ENCODE measurements around the gene GAB1. TPM values are rescaled to one million over a fixed set of nuclear protein-coding genes. Genes with fewer than 3 reads are reported as not detected.

GAB1 gene
- total and polyA plus RNA-seq, 2 donors (not counting 1 experiment from before 2014, with no cell fraction given) = 4.7 to 10.8 TPM

GRCh38 chr4:143351149-143351691 is 14.5 kb downstream of the GAB1 start:
- H4K20me1 ChIP-seq (ENCODE audit: control insufficient read depth, insufficient read depth, low read length, poor library complexity, severe bottlenecking) = no peaks in the 10 kb centered on the region
- Mint-ChIP-seq H3K4me1 (peaks cover 28% of the 10 kb centered on the region), H3K27me3 (peaks cover 4% of the 10 kb centered on the region), H3K27ac (no peak overlapping the region), H3K9me3 (ENCODE audit: insufficient read depth) (no peaks in the 10 kb centered on the region), H3K4me3 (no peak overlapping the region)
- H3K4me3 ChIP-seq (ENCODE audit: control extremely low read depth in 1 of 5, extremely low read depth in 1 of 5, insufficient read depth in 1 of 5, low read depth in 2 of 5, low read length in 4 of 5) = no peak overlapping the region
- no peaks in the 10 kb centered on the region for H3K27me3 ChIP-seq (replicated peaks in 1 of 4; ENCODE audit: control extremely low read depth in 1 of 4, control insufficient read depth in 3 of 4, insufficient read depth in 4 of 4, low read length in 3 of 4)
- H3K79me2 ChIP-seq (ENCODE audit: control insufficient read depth, insufficient read depth, low read length) = peaks cover 34% of the 10 kb centered on the region
- no peak overlapping the region for H3K9ac ChIP-seq (ENCODE audit: low read length)
- H3K4me2 ChIP-seq (replicated peaks; ENCODE audit: low read depth, low read length, poor library complexity, severe bottlenecking) = no peak overlapping the region
- H3K27ac ChIP-seq (ENCODE audit: low read length in 2 of 2) = no peak overlapping the region
- intact Hi-C loops (cut with micrococcal nuclease) = no loop called here
- no peak for TF ChIP-seq EZH2 (IDR thresholded peaks at IDR 0.05; ENCODE audit: borderline replicate concordance, insufficient read depth, low read depth, low read length, poor library complexity, severe bottlenecking)
- no peak for TF ChIP-seq CTCF (IDR thresholded peaks at IDR 0.05)
- DNase-seq (no peak), ATAC-seq (ENCODE audit: low read depth) (no peak)
- no peaks in the 10 kb centered on the region for H3K9me3 ChIP-seq (ENCODE audit: control extremely low read depth in 1 of 3, control insufficient read depth in 2 of 3, insufficient read depth in 1 of 3, low read length in 2 of 3)
- no peak overlapping the region for H2AFZ ChIP-seq (ENCODE audit: insufficient read depth, low read depth, low read length, poor library complexity, severe bottlenecking)
- H3K4me1 ChIP-seq (ENCODE audit: control insufficient read depth in 2 of 2, insufficient read depth in 2 of 2, low read length in 2 of 2) = peaks cover 10 to 25% of the 10 kb centered on the region in 2 donors
- no peaks in the 10 kb centered on the region for H3K36me3 ChIP-seq (replicated peaks in 1 of 2; ENCODE audit: control extremely low read depth in 1 of 2, control insufficient read depth in 1 of 2, extremely low read depth in 1 of 2, insufficient read depth in 2 of 2, low read length in 1 of 2)
- WGBS (ENCODE audit: insufficient coverage) = 100% methylated on average over 17 of the region's 20 CpGs
- POLR2A ChIA-PET = no interaction called here
- CTCF ChIA-PET = interaction anchor here (0.7 kb wide), 1 partner anchor 9 kb away, joined by 3 read pairs; no protein-coding TSS in a partner anchor

- ChIA-PET POLR2A (no interaction called here), CTCF (interaction anchor here (0.6 kb wide), 1 partner anchor 127 kb away, joined by 3 read pairs; no protein-coding TSS in a partner anchor)
- no peak overlapping the region for H3K4me3 Mint-ChIP-seq
- no peaks in the 10 kb centered on the region for H3K9me3 Mint-ChIP-seq (ENCODE audit: insufficient read depth)
- no peak for DNase-seq
- peaks cover 4% of the 10 kb centered on the region for H3K27me3 Mint-ChIP-seq
- H3K27ac Mint-ChIP-seq = no peak overlapping the region
- no peak overlapping the region for H2AFZ ChIP-seq (ENCODE audit: insufficient read depth, low read depth, low read length, poor library complexity, severe bottlenecking)
- H3K4me2 ChIP-seq (replicated peaks; ENCODE audit: low read depth, low read length, poor library complexity, severe bottlenecking) = no peak overlapping the region
- no peaks in the 10 kb centered on the region for H4K20me1 ChIP-seq (ENCODE audit: control insufficient read depth, insufficient read depth, low read length, poor library complexity, severe bottlenecking)
- no peak for ATAC-seq (ENCODE audit: low read depth)
- intact Hi-C loops (cut with micrococcal nuclease) = no loop called here
- no peak overlapping the region for H3K27ac ChIP-seq (ENCODE audit: low read length in 2 of 2)
- H3K36me3 ChIP-seq (replicated peaks in 1 of 2; ENCODE audit: control extremely low read depth in 1 of 2, control insufficient read depth in 1 of 2, extremely low read depth in 1 of 2, insufficient read depth in 2 of 2, low read length in 1 of 2) = no peaks in the 10 kb centered on the region
- no peaks in the 10 kb centered on the region for H3K9me3 ChIP-seq (ENCODE audit: control extremely low read depth in 1 of 3, control insufficient read depth in 2 of 3, insufficient read depth in 1 of 3, low read length in 2 of 3)
- H3K4me1 ChIP-seq (ENCODE audit: control insufficient read depth in 2 of 2, insufficient read depth in 2 of 2, low read length in 2 of 2) = peaks cover 15 to 32% of the 10 kb centered on the region in 2 donors
- H3K9ac ChIP-seq (ENCODE audit: low read length) = no peak overlapping the region
- no CpG with 5 or more reads among the region's 1 CpG for WGBS (ENCODE audit: insufficient coverage)
- peaks cover 33% of the 10 kb centered on the region for H3K4me1 Mint-ChIP-seq
- H3K27me3 ChIP-seq (replicated peaks in 1 of 4; ENCODE audit: control extremely low read depth in 1 of 4, control insufficient read depth in 3 of 4, insufficient read depth in 4 of 4, low read length in 3 of 4) = no peaks in the 10 kb centered on the region
- H3K79me2 ChIP-seq (ENCODE audit: control insufficient read depth, insufficient read depth, low read length) = peaks cover 27% of the 10 kb centered on the region
- TF ChIP-seq EZH2 (IDR thresholded peaks at IDR 0.05; ENCODE audit: borderline replicate concordance, insufficient read depth, low read depth, low read length, poor library complexity, severe bottlenecking) (no peak), CTCF (IDR thresholded peaks at IDR 0.05) (no peak)
- no peak overlapping the region for H3K4me3 ChIP-seq (ENCODE audit: control extremely low read depth in 1 of 5, extremely low read depth in 1 of 5, insufficient read depth in 1 of 5, low read depth in 2 of 5, low read length in 4 of 5)
Observed at GRCh38 chr4:143351774-143352451, 15.2 kb downstream of the GAB1 start.
